NCI-H748 (cell line): ENCODE measurements around the gene CCDC92.

ENCODE experiments used
- DNase-seq: peaks from one replicate; lab custom pipeline; 2025; ENCODE audit not compliant: unreplicated experiment; lab: John Stamatoyannopoulos, UW

Gene CCDC92

GRCh38 chr12:123972457-123973401 lies at the start of gene CCDC92, which contains the start of gene ZNF664:
Gene CCDC92 (minus strand): TSS chr12:123972831. CDS start chr12:123944305, 28,526 bp downstream.
Gene ZNF664 (plus strand): TSS chr12:123973215. CDS start chr12:124012145, 38,930 bp downstream.
- DNase-seq: peak; percentile 97

GRCh38 chr12:124022161-124022560 lies 49.5 kb upstream of the CCDC92 start:
- no peak for DNase-seq

GRCh38 chr12:124021007-124021406 lies 48.4 kb upstream of the CCDC92 start:
- no peak for DNase-seq

- no peak for DNase-seq
Observed at GRCh38 chr12:124020514-124020949, 47.9 kb upstream of the CCDC92 start.

- DNase-seq: no peak
Observed at GRCh38 chr12:124019115-124019514, 46.5 kb upstream of the CCDC92 start.

- DNase-seq: no peak
Observed at GRCh38 chr12:124018539-124018938, 45.9 kb upstream of the CCDC92 start.

GRCh38 chr12:124017064-124017463 lies 44.4 kb upstream of the CCDC92 start:
- DNase-seq: no peak

- no peak for DNase-seq
Observed at GRCh38 chr12:124015494-124016461, 43.1 kb upstream of the CCDC92 start.

- DNase-seq: no peak
Observed at GRCh38 chr12:124013073-124013472, 40.4 kb upstream of the CCDC92 start.

GRCh38 chr12:124011435-124012115 lies 38.9 kb upstream of the CCDC92 start:
- DNase-seq: no peak

- DNase-seq: no peak
Observed at GRCh38 chr12:124010687-124011086, 38.1 kb upstream of the CCDC92 start.

GRCh38 chr12:124009781-124010180 lies 37.1 kb upstream of the CCDC92 start:
- DNase-seq: no peak

GRCh38 chr12:124008595-124008994 lies 36.0 kb upstream of the CCDC92 start:
- no peak for DNase-seq

- DNase-seq: no peak
Observed at GRCh38 chr12:124007826-124008570, 35.4 kb upstream of the CCDC92 start.

GRCh38 chr12:124006846-124007713 lies 34.4 kb upstream of the CCDC92 start:
- no peak for DNase-seq

- DNase-seq: no peak
Observed at GRCh38 chr12:124006085-124006845, 33.6 kb upstream of the CCDC92 start.

- no peak for DNase-seq
Observed at GRCh38 chr12:124004233-124004875, 31.7 kb upstream of the CCDC92 start.

GRCh38 chr12:124002654-124003053 lies 30.0 kb upstream of the CCDC92 start:
- DNase-seq: no peak
